SK-N-MC (cell line): ENCODE data around the gene LTBP1.

Experiments
- EZH2 ChIP-seq: fragments of 200-600 bp; sonication (generic); IDR thresholded peaks from one replicate; pipeline ENCODE4 v1.6.1; 2017; ENCODE audit warnings: antibody characterized with exemption
- FOXP2 ChIP-seq: optimal IDR thresholded peaks from 2 replicates; pipeline ENCODE3; 2011; ENCODE audit warnings: mild to moderate bottlenecking, moderate library complexity; ENCODE audit not compliant: insufficient read depth; ENCODE audit errors: extremely low read length, control extremely low read depth
- POLR2AphosphoS5 ChIP-seq: IDR thresholded peaks from 2 replicates; pipeline ENCODE4 v1.6.1; 2012; ENCODE audit warnings: mild to moderate bottlenecking, low read depth, low read length, borderline replicate concordance

DNA sequence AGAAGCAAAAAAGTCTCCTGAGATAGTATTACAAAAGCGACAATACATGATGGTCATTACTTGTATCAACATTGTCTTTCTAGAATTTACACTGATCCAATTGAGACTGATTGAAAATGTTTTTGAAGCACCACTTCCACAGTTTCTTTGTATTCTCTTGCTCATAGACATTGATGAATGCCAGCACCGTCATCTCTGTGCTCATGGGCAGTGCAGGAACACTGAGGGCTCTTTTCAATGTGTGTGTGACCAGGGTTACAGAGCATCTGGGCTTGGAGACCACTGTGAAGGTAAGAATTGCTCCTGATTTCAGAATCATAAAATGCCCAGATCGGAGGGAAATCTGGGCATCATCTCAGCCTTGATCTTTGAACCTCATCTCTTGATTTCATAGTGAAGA, 354.6 kb downstream of the LTBP1 start:
- TF ChIP-seq POLR2AphosphoS5 = no peak
- no peak for TF ChIP-seq EZH2
- TF ChIP-seq FOXP2 = no peak
